Daoy (cell line): ENCODE results near the gene HERPUD2. TPM values are rescaled to one million over a fixed set of nuclear protein-coding genes. Genes with fewer than 3 reads are reported as not detected.

Experiments used
- DNase-seq: peaks from one replicate; pipeline ENCODE4 v3.0.0-alpha.2; 2015; ENCODE audit warnings: low read depth
- total RNA-seq: library from RNA; depleted of rRNA; stranded (reverse); fragments of >200 nt; shearing (Covaris generic); gene quantifications from 2 replicates; pipeline ENCODE4 v1.2.3, GENCODE V29; 2014; rRNA removed

HERPUD2 gene
- total RNA-seq: 17.1 and 20.9 TPM in 2 replicates

- peak; percentile 98 for DNase-seq
These were observed at the start of gene HERPUD2 for GRCh38 chr7:35694784-35695472. Gene HERPUD2 (minus strand): TSS chr7:35695135. CDS start chr7:35694330, 805 bp downstream.

DNA sequence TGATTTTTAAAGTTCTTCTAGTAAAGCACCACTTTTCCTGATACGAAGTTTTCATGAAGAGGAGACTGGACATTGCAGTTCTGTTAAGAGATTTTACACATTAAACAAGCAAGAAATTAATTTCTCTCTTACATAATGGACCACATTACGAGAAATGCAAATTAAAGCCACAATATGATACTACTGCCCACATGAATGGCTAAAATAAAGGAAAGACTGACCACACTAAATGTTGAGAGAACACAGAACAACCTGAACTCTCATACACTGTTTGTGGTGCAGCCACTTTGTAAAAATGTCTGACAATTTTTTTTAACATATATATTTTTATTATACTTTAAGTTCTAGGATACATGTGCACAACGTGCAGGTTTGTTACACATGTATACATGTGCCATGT lies 44.0 kb upstream of the HERPUD2 start:
- no peak for DNase-seq

DNA sequence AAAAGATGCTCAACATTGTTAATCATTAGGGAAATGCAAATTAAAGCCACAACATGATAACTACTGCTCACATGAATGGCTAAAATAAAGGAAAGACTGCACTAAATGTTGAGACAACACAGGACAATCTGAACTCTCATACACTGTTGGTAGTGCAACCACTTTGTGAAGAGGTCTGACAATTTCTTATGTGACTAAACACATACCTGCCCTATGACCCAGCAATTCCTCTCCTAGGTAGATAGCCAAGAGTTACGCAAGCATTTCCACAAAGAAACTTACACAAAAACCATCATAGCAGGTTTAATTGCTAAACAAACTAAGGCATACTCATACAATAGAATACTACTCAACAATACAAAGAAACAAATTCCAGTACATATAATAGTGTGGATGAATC lies 41.8 kb upstream of the HERPUD2 start:
- DNase-seq: no peak

DNA sequence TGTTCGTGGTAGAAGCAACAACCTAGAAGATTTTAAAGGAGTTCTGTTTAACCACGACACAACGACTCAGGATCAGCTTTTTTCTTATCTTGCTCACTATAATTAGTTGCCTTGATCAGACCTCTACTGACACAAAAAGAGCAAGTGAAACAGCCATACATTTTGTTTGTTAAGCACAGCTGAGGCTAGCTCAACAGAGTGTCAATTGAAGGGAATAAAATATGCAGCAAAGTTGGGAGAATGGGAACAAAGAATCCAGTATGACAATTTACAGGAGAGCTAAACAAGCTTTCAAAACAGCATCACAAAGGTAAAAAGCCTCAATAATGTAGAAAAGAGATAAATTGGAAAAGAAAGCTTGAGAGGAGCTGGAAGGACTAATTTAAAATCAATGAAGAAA lies 40.5 kb upstream of the HERPUD2 start:
- no peak for DNase-seq

GRCh38 chr7:35734001-35734483 lies 39.1 kb upstream of the HERPUD2 start:
- no peak for DNase-seq

DNA sequence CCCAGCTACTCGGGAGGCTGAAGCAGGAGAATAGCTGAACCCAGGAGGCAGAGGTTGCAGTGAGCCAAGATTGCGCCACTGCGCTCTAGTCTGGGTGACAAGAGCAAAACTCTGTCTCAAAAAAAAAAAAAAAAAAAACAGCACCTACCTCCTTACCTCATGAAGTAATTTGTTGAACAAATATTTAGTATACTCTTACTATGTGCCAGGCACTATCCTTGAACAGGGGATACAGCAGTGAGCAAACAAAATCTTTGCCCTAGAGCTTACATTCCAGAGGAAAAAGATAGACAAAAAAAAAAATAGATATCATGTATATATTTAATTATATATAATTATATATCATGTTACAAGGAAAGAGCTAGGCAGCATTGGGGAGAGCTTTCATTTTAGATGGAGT lies 36.4 kb upstream of the HERPUD2 start:
- DNase-seq: no peak

GRCh38 chr7:35729061-35729783 lies 34.3 kb upstream of the HERPUD2 start:
- no peak for DNase-seq

DNA sequence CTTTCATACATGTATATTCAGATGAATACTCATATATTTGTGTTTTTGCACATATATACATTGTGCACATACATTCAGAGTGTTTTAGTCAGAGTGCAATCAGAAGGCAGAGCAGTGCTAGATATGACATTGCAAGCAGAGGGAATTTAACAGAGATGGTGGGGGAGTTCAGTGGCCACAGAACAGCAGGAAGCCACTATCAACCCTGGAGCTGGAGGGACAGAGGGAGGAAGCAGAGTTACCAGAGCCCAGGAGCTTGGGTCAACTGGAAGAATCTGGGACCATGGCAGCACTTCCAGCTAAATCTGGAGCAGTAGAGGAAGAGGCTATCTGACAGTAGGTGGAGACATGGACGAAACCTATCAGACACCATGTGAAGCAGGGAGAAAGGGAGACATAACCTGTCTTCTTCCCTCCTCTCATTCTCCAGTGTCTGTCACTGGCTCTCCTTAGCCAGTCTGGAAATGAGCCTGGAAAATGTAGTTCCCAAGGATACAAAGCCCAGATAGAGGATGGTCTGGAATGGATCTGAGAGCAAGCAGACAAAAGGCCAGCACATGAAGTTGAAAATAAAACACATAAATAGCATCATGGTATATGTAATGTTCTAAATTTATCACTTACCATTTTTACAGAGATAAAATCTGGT lies 33.6 kb upstream of the HERPUD2 start:
- no peak for DNase-seq

DNA sequence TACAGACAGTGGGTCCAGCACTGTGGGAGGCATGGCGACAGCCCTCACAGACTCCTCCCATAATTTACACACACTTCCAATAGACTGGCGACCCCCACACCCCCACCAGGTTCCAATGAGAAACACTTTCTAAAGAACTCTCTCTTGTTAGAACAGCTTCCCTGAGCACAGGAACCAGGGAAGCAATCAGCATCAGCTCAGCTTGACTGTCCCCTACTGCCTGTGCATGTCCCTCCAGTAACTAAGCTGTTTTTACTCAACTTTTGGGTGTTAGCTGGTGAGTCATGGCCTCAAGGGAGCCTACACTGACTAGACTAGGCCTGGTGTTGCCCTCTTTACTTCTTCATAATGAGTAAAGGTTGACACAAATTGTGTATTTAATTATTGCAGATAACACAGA lies 32.6 kb upstream of the HERPUD2 start:
- no peak for DNase-seq

DNA sequence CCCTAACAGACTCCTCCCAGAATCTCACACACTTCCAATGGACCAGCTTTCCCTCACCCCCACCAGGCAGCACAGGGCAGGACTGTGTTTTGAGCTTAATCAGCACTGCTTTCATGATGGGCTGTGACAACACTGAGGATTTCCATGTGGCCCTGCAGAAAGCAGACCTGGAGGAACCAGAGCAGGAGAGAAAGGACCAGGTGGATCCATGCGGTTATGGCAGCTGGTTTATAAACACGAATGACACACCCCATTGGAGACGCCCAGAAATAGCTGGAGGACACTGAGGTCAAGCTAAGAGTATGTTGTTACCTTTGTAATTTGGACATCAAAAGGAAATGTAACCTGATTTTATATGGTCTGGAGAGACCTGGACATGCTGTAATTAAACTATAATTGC lies 31.7 kb upstream of the HERPUD2 start:
- no peak for DNase-seq

GRCh38 chr7:35725280-35725680 lies 30.3 kb upstream of the HERPUD2 start:
- DNase-seq: no peak

DNA sequence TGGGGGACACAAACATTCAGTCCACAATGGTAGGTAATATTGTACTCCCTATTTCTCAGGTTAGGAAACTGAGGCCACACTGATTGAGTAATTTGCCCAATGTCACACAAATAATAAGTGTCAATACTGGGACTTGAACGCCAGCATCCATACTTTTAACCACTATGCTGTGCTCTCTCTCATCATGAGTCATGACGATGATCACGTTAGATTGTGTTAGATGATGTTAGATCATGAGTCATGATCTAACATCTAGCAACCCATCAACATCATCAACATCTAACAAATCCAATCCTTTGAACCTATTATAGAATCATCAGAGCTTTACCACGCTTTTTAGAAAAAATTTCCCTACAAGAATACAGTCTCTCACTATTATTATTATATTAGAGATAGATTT lies 28.1 kb upstream of the HERPUD2 start:
- peak; percentile 35 for DNase-seq

DNA sequence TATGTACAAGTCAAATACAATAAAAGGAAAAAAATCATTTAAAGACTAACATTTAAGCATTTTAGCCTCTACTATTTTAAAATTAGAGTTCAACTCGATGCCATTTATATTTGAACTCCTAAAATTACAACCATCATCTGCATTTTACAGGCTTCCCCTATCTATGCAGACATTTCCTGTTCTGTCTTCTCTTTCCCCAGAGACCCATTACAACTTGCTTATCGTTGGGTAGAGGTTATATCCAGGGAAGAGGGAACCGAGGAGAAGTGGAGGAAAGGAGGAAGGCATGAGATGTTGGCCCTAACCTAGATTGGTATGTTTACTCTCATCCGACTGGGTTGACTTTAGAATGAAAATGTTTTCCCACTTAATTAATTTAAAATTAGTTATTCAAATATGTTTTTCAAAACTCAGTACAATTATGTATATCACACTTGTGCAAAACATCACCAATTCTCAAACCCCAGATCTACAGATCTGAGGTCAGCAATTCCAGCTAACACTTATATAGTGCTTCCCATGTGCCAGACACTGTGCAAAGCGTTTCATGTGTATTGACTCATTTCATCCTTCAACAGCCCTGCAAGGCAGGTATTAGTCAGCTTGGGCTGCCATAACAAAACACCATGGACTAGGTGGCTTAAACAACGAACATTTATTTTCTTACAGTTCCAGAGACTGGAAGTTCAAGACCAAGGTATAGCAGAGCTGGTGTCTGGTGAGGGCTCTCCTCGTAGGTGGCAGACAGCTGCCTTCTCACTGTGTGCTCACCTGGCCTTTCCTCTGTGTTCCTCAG lies 27.3 kb upstream of the HERPUD2 start:
- no peak for DNase-seq

GRCh38 chr7:35721288-35721687 lies 26.4 kb upstream of the HERPUD2 start:
- no peak for DNase-seq

GRCh38 chr7:35720849-35721248 lies 25.9 kb upstream of the HERPUD2 start:
- DNase-seq: no peak

- DNase-seq: no peak
These were observed 25.1 kb upstream of the HERPUD2 start for GRCh38 chr7:35720032-35720431.

- no peak for DNase-seq
These were observed 23.1 kb upstream of the HERPUD2 start for GRCh38 chr7:35718047-35718446.

- no peak for DNase-seq
These were observed 22.6 kb upstream of the HERPUD2 start for GRCh38 chr7:35717516-35717915.

DNA sequence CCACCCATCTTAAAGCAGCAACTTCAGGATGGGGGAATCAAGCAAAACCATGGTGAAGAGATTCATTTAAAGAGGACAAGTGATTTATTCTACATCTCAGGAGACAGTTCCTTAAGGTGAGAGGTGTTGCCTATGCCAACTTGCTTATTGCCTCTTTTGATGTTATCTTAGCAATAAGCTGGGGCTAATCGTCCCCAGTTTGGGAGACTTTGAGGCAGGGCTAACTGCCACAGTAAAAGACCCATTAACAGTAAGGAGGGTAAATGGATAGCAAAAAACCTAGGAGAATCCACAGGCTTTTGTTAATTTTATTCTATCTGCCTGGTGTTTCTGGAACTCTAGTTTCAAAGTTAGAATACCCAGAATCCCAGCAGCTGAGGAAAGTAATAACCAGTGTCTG lies 22.1 kb upstream of the HERPUD2 start:
- no peak for DNase-seq

DNA sequence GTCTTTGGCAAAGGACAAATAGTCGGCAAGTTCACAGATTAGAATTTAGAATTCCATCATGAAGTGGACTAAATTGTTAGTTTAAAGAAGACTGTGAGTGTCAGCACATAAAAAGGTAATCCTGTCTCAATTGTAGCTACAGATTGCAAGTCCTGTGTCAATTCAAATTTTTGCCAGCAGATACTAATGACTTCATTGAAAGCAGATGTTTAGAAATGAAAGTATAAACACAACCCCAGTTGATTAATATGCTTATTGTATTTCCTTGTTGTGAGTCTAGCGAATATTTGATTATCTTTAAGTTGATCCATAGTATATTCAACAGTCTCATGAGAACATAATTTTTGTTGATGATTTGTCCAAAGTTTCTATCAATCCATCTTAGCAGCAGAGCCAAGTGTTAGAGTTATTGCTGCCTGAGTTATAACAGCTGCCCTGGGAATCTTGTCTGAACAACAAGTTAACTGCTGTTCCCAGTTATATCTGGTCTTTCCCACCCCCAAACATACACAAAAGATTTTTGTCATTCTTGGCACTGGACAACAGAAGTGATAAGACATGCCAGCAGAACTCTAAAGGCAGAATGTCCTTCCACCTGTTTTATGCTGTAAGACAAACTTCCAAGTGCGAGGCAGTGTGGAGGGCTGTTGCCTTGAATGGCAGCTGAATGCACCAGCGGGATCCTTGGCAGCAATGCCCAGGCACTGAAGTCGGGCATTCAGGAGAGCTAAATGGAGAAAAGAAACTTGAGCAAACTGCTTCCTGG lies 21.3 kb upstream of the HERPUD2 start:
- no peak for DNase-seq

- DNase-seq: no peak
These were observed 19.9 kb upstream of the HERPUD2 start for GRCh38 chr7:35714862-35715261.
